ENCODE measurements around the gene SERPINA12. TPM values are rescaled to one million over a fixed set of nuclear protein-coding genes. Genes with fewer than 3 reads are reported as not detected.
A peak's percentile ranks its signal among the peaks of the same experiment; 100 is the strongest.

The SERPINA12 gene
- total and polyA plus RNA-seq, 2 experiments from 2014 or later = not detected

DNA sequence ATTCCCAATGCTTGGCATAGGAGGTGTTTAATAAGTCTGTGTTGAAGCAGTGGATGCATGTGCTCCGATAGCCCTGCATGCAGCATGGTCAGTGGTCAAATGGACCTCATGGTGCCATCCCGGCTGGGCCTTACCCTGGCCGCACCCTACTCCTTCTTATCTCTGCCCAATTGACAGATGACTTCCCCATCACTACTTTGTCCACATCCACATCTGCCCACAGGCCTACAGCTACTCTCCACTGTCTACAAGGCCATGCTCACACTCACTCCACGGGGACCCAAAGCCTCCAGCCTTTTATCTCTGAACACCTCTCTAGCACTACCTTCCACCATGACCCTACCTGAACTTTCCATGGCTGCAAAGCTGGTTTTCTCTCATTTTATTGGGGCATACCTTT is 68.1 kb downstream of the SERPINA12 start (continued):
- TF ChIP-seq, protein P1, sequence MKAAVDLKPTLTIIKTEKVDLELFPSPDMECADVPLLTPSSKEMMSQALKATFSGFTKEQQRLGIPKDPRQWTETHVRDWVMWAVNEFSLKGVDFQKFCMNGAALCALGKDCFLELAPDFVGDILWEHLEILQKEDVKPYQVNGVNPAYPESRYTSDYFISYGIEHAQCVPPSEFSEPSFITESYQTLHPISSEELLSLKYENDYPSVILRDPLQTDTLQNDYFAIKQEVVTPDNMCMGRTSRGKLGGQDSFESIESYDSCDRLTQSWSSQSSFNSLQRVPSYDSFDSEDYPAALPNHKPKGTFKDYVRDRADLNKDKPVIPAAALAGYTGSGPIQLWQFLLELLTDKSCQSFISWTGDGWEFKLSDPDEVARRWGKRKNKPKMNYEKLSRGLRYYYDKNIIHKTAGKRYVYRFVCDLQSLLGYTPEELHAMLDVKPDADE (IDR thresholded peaks at IDR 0.05) = no peak
- TF ChIP-seq, protein P2, sequence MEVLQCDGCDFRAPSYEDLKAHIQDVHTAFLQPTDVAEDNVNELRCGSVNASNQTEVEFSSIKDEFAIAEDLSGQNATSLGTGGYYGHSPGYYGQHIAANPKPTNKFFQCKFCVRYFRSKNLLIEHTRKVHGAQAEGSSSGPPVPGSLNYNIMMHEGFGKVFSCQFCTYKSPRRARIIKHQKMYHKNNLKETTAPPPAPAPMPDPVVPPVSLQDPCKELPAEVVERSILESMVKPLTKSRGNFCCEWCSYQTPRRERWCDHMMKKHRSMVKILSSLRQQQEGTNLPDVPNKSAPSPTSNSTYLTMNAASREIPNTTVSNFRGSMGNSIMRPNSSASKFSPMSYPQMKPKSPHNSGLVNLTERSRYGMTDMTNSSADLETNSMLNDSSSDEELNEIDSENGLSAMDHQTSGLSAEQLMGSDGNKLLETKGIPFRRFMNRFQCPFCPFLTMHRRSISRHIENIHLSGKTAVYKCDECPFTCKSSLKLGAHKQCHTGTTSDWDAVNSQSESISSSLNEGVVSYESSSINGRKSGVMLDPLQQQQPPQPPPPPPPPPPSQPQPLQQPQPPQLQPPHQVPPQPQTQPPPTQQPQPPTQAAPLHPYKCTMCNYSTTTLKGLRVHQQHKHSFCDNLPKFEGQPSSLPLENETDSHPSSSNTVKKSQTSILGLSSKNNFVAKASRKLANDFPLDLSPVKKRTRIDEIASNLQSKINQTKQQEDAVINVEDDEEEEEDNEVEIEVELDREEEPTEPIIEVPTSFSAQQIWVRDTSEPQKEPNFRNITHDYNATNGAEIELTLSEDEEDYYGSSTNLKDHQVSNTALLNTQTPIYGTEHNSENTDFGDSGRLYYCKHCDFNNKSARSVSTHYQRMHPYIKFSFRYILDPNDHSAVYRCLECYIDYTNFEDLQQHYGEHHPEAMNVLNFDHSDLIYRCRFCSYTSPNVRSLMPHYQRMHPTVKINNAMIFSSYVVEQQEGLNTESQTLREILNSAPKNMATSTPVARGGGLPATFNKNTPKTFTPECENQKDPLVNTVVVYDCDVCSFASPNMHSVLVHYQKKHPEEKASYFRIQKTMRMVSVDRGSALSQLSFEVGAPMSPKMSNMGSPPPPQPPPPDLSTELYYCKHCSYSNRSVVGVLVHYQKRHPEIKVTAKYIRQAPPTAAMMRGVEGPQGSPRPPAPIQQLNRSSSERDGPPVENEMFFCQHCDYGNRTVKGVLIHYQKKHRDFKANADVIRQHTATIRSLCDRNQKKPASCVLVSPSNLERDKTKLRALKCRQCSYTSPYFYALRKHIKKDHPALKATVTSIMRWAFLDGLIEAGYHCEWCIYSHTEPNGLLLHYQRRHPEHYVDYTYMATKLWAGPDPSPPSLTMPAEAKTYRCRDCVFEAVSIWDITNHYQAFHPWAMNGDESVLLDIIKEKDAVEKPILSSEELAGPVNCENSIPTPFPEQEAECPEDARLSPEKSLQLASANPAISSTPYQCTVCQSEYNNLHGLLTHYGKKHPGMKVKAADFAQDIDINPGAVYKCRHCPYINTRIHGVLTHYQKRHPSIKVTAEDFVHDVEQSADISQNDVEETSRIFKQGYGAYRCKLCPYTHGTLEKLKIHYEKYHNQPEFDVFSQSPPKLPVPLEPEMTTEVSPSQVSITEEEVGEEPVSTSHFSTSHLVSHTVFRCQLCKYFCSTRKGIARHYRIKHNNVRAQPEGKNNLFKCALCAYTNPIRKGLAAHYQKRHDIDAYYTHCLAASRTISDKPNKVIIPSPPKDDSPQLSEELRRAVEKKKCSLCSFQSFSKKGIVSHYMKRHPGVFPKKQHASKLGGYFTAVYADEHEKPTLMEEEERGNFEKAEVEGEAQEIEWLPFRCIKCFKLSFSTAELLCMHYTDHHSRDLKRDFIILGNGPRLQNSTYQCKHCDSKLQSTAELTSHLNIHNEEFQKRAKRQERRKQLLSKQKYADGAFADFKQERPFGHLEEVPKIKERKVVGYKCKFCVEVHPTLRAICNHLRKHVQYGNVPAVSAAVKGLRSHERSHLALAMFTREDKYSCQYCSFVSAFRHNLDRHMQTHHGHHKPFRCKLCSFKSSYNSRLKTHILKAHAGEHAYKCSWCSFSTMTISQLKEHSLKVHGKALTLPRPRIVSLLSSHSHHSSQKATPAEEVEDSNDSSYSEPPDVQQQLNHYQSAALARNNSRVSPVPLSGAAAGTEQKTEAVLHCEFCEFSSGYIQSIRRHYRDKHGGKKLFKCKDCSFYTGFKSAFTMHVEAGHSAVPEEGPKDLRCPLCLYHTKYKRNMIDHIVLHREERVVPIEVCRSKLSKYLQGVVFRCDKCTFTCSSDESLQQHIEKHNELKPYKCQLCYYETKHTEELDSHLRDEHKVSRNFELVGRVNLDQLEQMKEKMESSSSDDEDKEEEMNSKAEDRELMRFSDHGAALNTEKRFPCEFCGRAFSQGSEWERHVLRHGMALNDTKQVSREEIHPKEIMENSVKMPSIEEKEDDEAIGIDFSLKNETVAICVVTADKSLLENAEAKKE (CRISPR knock-in tag; IDR thresholded peaks at IDR 0.05) = no peak
- TF ChIP-seq EZH2 (IDR thresholded peaks at IDR 0.05; ENCODE audit: low read depth, unreplicated experiment) (no peak), ZNF331 (CRISPR knock-in tag; IDR thresholded peaks at IDR 0.05; ENCODE audit: low read depth) (no peak)

DNA sequence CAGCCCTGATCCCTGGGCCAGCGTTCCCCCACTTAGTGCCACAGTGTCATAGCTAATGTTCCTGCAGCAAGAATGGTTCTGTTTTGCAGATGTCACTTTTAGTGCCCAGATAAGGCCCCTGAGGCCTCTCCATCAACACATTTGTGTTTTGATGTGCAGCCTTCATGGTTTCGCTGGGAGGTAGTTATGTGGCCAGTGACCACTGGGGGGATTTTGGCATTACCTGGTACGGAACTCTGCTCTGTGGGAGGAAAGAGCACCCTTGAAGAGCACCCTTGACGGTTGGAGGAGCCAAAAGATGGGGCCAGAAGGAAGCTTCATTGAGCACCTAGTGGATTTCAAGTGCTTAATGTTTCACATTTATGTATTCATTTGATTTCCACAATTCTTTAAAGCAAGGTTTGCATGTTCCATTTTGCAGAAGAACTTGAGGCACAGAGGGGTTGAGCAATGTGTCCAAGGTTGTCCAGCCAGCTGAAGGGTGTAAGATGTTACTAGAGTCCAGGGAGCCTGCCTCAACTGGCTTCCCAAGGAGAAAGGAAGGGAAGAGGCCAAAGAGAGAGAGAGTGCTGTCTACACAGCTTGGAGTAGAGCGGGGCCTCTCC is 69.7 kb downstream of the SERPINA12 start:
- H3K9me3 Mint-ChIP-seq = peaks cover 16% of the 10 kb centered on the region
- ATAC-seq = no peak; the same call in 2 of the 3 replicates
- no peaks in the 10 kb centered on the region; the same call in 2 of the 3 replicates for H3K4me1 Mint-ChIP-seq
- DNase-seq (ENCODE audit: low spot score) = peak; percentile 18
- no peaks in the 10 kb centered on the region for H3K79me2 ChIP-seq (replicated peaks; ENCODE audit: insufficient read depth)
- no peaks in the 10 kb centered on the region for H3K36me3 ChIP-seq (ENCODE audit: insufficient read depth)
- no peak overlapping the region for H3K4me3 Mint-ChIP-seq
- no peaks in the 10 kb centered on the region for H3K27me3 ChIP-seq (ENCODE audit: insufficient read depth)
- H2AFZ ChIP-seq = no peak overlapping the region
- H4K20me1 ChIP-seq (replicated peaks; ENCODE audit: insufficient read depth) = no peaks in the 10 kb centered on the region
- no peak overlapping the region for H3K4me2 ChIP-seq
- H3F3A ChIP-seq (replicated peaks; ENCODE audit: low read depth) = no peaks in the 10 kb centered on the region
- peaks cover 2% of the 10 kb centered on the region; the same call in 1 of the 3 replicates for H3K36me3 Mint-ChIP-seq (ENCODE audit: low read depth)
- H3K4me3 ChIP-seq = no peak overlapping the region
- no peak overlapping the region for H3K27ac Mint-ChIP-seq
- peaks cover 17% of the 10 kb centered on the region for H3K9me2 ChIP-seq (ENCODE audit: insufficient read depth)
- no peak for TF ChIP-seq ZNF331 (CRISPR knock-in tag; IDR thresholded peaks at IDR 0.05; ENCODE audit: low read depth)
- TF ChIP-seq, protein P3, sequence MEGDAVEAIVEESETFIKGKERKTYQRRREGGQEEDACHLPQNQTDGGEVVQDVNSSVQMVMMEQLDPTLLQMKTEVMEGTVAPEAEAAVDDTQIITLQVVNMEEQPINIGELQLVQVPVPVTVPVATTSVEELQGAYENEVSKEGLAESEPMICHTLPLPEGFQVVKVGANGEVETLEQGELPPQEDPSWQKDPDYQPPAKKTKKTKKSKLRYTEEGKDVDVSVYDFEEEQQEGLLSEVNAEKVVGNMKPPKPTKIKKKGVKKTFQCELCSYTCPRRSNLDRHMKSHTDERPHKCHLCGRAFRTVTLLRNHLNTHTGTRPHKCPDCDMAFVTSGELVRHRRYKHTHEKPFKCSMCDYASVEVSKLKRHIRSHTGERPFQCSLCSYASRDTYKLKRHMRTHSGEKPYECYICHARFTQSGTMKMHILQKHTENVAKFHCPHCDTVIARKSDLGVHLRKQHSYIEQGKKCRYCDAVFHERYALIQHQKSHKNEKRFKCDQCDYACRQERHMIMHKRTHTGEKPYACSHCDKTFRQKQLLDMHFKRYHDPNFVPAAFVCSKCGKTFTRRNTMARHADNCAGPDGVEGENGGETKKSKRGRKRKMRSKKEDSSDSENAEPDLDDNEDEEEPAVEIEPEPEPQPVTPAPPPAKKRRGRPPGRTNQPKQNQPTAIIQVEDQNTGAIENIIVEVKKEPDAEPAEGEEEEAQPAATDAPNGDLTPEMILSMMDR (conservative IDR thresholded peaks at IDR 0.05; ENCODE audit: low read depth in 2 of 2) = peak; percentile 34 to 44
- no peak overlapping the region for H3K27ac ChIP-seq (ENCODE audit: low read depth)
- no peaks in the 10 kb centered on the region for H3K4me1 ChIP-seq (ENCODE audit: insufficient read depth)
- H3K27me3 Mint-ChIP-seq (ENCODE audit: insufficient read depth, low read depth, poor library complexity) = peaks cover 8% of the 10 kb centered on the region

Other genes starting within 250 kb of the SERPINA12 start
- not detected in 2 replicates for gene SERPINA10, start 216.2 kb downstream of the SERPINA12 start, total RNA-seq (2014; rRNA removed; shearing (Covaris generic))
- gene SERPINA10, start 216.2 kb downstream of the SERPINA12 start, polyA plus RNA-seq (2016; fragmentation: Nextera tagmentation; extraction: Ambion mirVana) = 0.11 and 0.16 TPM in 2 replicates
- gene SERPINA6, start 186.1 kb downstream of the SERPINA12 start, total RNA-seq (2014; rRNA removed; shearing (Covaris generic)) = not detected in 2 replicates
- not detected in 2 replicates for gene SERPINA6, start 186.1 kb downstream of the SERPINA12 start, polyA plus RNA-seq (2016; fragmentation: Nextera tagmentation; extraction: Ambion mirVana)
- not detected in 2 replicates for gene SERPINA2, start 142.8 kb downstream of the SERPINA12 start, total RNA-seq (2014; rRNA removed; shearing (Covaris generic))
- not detected in 2 replicates for gene SERPINA2, start 142.8 kb downstream of the SERPINA12 start, polyA plus RNA-seq (2016; fragmentation: Nextera tagmentation; extraction: Ambion mirVana)
- gene SERPINA1, start 120.9 kb downstream of the SERPINA12 start, total RNA-seq (2014; rRNA removed; shearing (Covaris generic)) = not detected in 2 replicates
- gene SERPINA1, start 120.9 kb downstream of the SERPINA12 start, polyA plus RNA-seq (2016; fragmentation: Nextera tagmentation; extraction: Ambion mirVana) = not detected in 2 replicates
- gene SERPINA11, start 56.7 kb downstream of the SERPINA12 start, total RNA-seq (2014; rRNA removed; shearing (Covaris generic)) = 0.14 TPM in 1 of 2 replicates, not detected in the other
- gene SERPINA11, start 56.7 kb downstream of the SERPINA12 start, polyA plus RNA-seq (2016; fragmentation: Nextera tagmentation; extraction: Ambion mirVana) = 0.13 TPM in 1 of 2 replicates, not detected in the other
- gene SERPINA9, start 33.3 kb downstream of the SERPINA12 start, total RNA-seq (2014; rRNA removed; shearing (Covaris generic)) = not detected in 2 replicates
- not detected in 2 replicates for gene SERPINA9, start 33.3 kb downstream of the SERPINA12 start, polyA plus RNA-seq (2016; fragmentation: Nextera tagmentation; extraction: Ambion mirVana)
- not detected in 2 replicates for gene SERPINA4, start 52.0 kb upstream of the SERPINA12 start, total RNA-seq (2014; rRNA removed; shearing (Covaris generic))
- gene SERPINA4, start 52.0 kb upstream of the SERPINA12 start, polyA plus RNA-seq (2016; fragmentation: Nextera tagmentation; extraction: Ambion mirVana) = not detected in 2 replicates
- 0.90 and 1.3 TPM in 2 replicates for gene SERPINA5, start 72.0 kb upstream of the SERPINA12 start, total RNA-seq (2014; rRNA removed; shearing (Covaris generic))
- 0.12 and 0.81 TPM in 2 replicates for gene SERPINA5, start 72.0 kb upstream of the SERPINA12 start, polyA plus RNA-seq (2016; fragmentation: Nextera tagmentation; extraction: Ambion mirVana)
- not detected in 2 replicates for gene SERPINA3, start 102.9 kb upstream of the SERPINA12 start, total RNA-seq (2014; rRNA removed; shearing (Covaris generic))
- gene SERPINA3, start 102.9 kb upstream of the SERPINA12 start, polyA plus RNA-seq (2016; fragmentation: Nextera tagmentation; extraction: Ambion mirVana) = not detected in 2 replicates